WTC11 (cell line): ENCODE measurements around the gene NUDT3. TPM values are rescaled to one million over a fixed set of nuclear protein-coding genes. Genes with fewer than 3 reads are reported as not detected.

ENCODE experiments used
- ATAC-seq: fragments of 200-7000 bp; cut with Tn5 transposase; 2 replicates; pipeline ENCODE4 v1.10.0; 2021; ENCODE audit warnings: mild to moderate bottlenecking, moderate library complexity
- CTCF ChIA-PET: fragments of 300-600 bp; sonication (Branson Sonifier 250); formaldehyde crosslinking; loops from one replicate; lab custom pipeline; 2021; ENCODE audit warnings: antibody characterized with exemption; lab: Charles Lee
- POLR2A ChIA-PET: fragments of 350-600 bp; sonication (Branson Sonifier 250); formaldehyde crosslinking; loops from one replicate; lab custom pipeline; 2021; ENCODE audit warnings: antibody characterized with exemption; lab: Charles Lee
- DNase-seq: peaks from one replicate; pipeline ENCODE4 v3.0.0; 2021; ENCODE audit warnings: low spot score
- H3K27ac Mint-ChIP-seq: 2 replicates; pipeline ENCODE4 v1.8.0; 2021; ENCODE audit warnings: mixed read lengths
- H3K27me3 Mint-ChIP-seq: 2 replicates; pipeline ENCODE4 v1.8.0; 2021; ENCODE audit warnings: low read depth, mild to moderate bottlenecking, moderate library complexity, mixed read lengths
- H3K36me3 Mint-ChIP-seq: 2 replicates; pipeline ENCODE4 v1.8.0; 2021; ENCODE audit warnings: mixed read lengths
- H3K4me1 Mint-ChIP-seq: 2 replicates; pipeline ENCODE4 v1.8.0; 2022; ENCODE audit warnings: mixed read lengths
- H3K4me3 Mint-ChIP-seq: 2 replicates; pipeline ENCODE4 v1.8.0; 2021; ENCODE audit warnings: mild to moderate bottlenecking, moderate library complexity, mixed read lengths
- H3K9me3 Mint-ChIP-seq: 2 replicates; pipeline ENCODE4 v1.8.0; 2021; ENCODE audit warnings: mixed read lengths
- AR ChIP-seq: fragments of 250-450 bp; sonication (Bioruptor Pico); IDR thresholded peaks from 2 replicates; pipeline ENCODE4 v1.9.0; 2021; ENCODE audit warnings: mild to moderate bottlenecking
- ARID4B ChIP-seq: sonication (generic); formaldehyde crosslinking; IDR thresholded peaks from 2 replicates; pipeline ENCODE4 v1.8.0; 2023; ENCODE audit warnings: missing genetic modification reagents, mild to moderate bottlenecking, borderline replicate concordance
- CREB1 ChIP-seq: sonication (generic); formaldehyde crosslinking; IDR thresholded peaks from 2 replicates; pipeline ENCODE4 v1.8.0; 2023; ENCODE audit warnings: mild to moderate bottlenecking, missing genetic modification reagents
- EMX1 ChIP-seq: fragments of 250-450 bp; sonication (Bioruptor Pico); IDR thresholded peaks from 2 replicates; pipeline ENCODE4 v1.8.0; 2021; ENCODE audit warnings: mild to moderate bottlenecking
- GRHL2 ChIP-seq: fragments of 250-450 bp; sonication (Bioruptor Pico); IDR thresholded peaks from 2 replicates; pipeline ENCODE4 v1.8.0; 2022; ENCODE audit warnings: mild to moderate bottlenecking, moderate library complexity; ENCODE audit not compliant: insufficient replicate concordance, severe bottlenecking
- KAT7 ChIP-seq: sonication (generic); formaldehyde crosslinking; IDR thresholded peaks from 2 replicates; pipeline ENCODE4 v1.8.1; 2023; ENCODE audit warnings: missing genetic modification reagents, mild to moderate bottlenecking, borderline replicate concordance
- MAX ChIP-seq: sonication (generic); formaldehyde crosslinking; IDR thresholded peaks from 2 replicates; pipeline ENCODE4 v1.8.0; 2022; ENCODE audit warnings: mild to moderate bottlenecking, missing genetic modification reagents
- NFE2L1 ChIP-seq: sonication (generic); formaldehyde crosslinking; IDR thresholded peaks from 2 replicates; pipeline ENCODE4 v1.8.1; 2023; ENCODE audit warnings: missing genetic modification reagents
- NFYB ChIP-seq: sonication (generic); formaldehyde crosslinking; conservative IDR thresholded peaks from 2 replicates; pipeline ENCODE4 v1.8.0; 2022; ENCODE audit warnings: low read depth, missing genetic modification reagents
- PRRX2 ChIP-seq: fragments of 250-450 bp; sonication (Bioruptor Pico); IDR thresholded peaks from 2 replicates; pipeline ENCODE4 v1.8.0; 2021; ENCODE audit warnings: mild to moderate bottlenecking
- STAT6 ChIP-seq: sonication (generic); formaldehyde crosslinking; conservative IDR thresholded peaks from 2 replicates; pipeline ENCODE4 v1.8.1; 2023; ENCODE audit warnings: mild to moderate bottlenecking, low read depth, missing genetic modification reagents, moderate library complexity
- TEAD4 ChIP-seq: sonication (generic); formaldehyde crosslinking; IDR thresholded peaks from 2 replicates; pipeline ENCODE4 v1.8.0; 2022; ENCODE audit warnings: mild to moderate bottlenecking, missing genetic modification reagents
- ZNF138 ChIP-seq: sonication (generic); formaldehyde crosslinking; conservative IDR thresholded peaks from 2 replicates; pipeline ENCODE4 v1.8.1; 2022; ENCODE audit warnings: mild to moderate bottlenecking, moderate library complexity, missing genetic modification reagents
- ZNF219 ChIP-seq: sonication (generic); formaldehyde crosslinking; IDR thresholded peaks from 2 replicates; pipeline ENCODE4 v1.8.0; 2023; ENCODE audit warnings: missing genetic modification reagents, mild to moderate bottlenecking, borderline replicate concordance
- ZNF232 ChIP-seq: sonication (generic); formaldehyde crosslinking; IDR thresholded peaks from 2 replicates; pipeline ENCODE4 v1.8.0; 2022; ENCODE audit warnings: mild to moderate bottlenecking, missing genetic modification reagents
- ZNF671 ChIP-seq: fragments of 250-450 bp; sonication (Bioruptor Pico); IDR thresholded peaks from 2 replicates; pipeline ENCODE4 v1.8.0; 2021; ENCODE audit warnings: mild to moderate bottlenecking
- ZSCAN18 ChIP-seq: fragments of 250-450 bp; sonication (Bioruptor Pico); IDR thresholded peaks from 2 replicates; pipeline ENCODE4 v2.1.2; 2022; ENCODE audit warnings: mild to moderate bottlenecking, moderate library complexity
- total RNA-seq: library from RNA; stranded (reverse); gene quantifications from 3 replicates; pipeline ENCODE4 v1.2.3, GENCODE V29; 2021
- TF ChIP-seq, protein P1 (sequence below): sonication (generic); formaldehyde crosslinking; IDR thresholded peaks from 2 replicates; pipeline ENCODE4 v1.8.0; 2023; ENCODE audit warnings: missing genetic modification reagents

NUDT3 gene
- total RNA-seq, 1 experiment from 2014 or later, result 30.0 TPM

GRCh38 chr6:34236443-34237315, 155.8 kb downstream of the NUDT3 start, which contains the start of gene HMGA1 (continued):
- TF ChIP-seq STAT6 (CRISPR knock-in tag) (no peak), PRRX2 (0 out of 2 replicates have a peak, but pooled peaks have one; percentile 37), KAT7 (CRISPR knock-in tag) (no peak), CREB1 (CRISPR knock-in tag) (no peak), AR (CRISPR knock-in tag) (no peak), ZNF232 (CRISPR knock-in tag) (peak; percentile 64; the same call in 1 of the 2 replicates), TEAD4 (CRISPR knock-in tag) (no peak), NFYB (CRISPR knock-in tag) (no peak), NFE2L1 (CRISPR knock-in tag) (no peak), ZSCAN18 (CRISPR knock-in tag) (no peak), ZNF138 (no peak), GRHL2 (no peak), ZNF219 (CRISPR knock-in tag) (no peak), MAX (CRISPR knock-in tag) (peak; percentile 43; the same call in 1 of the 2 replicates), ZNF671 (CRISPR knock-in tag) (peak; percentile 67; the same call in 1 of the 2 replicates)
- TF ChIP-seq, protein P1, sequence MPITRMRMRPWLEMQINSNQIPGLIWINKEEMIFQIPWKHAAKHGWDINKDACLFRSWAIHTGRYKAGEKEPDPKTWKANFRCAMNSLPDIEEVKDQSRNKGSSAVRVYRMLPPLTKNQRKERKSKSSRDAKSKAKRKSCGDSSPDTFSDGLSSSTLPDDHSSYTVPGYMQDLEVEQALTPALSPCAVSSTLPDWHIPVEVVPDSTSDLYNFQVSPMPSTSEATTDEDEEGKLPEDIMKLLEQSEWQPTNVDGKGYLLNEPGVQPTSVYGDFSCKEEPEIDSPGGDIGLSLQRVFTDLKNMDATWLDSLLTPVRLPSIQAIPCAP (CRISPR knock-in tag), result no peak; the same call in 1 of the 2 replicates
- TF ChIP-seq, all 79 proteins: peak for 32

DNA sequence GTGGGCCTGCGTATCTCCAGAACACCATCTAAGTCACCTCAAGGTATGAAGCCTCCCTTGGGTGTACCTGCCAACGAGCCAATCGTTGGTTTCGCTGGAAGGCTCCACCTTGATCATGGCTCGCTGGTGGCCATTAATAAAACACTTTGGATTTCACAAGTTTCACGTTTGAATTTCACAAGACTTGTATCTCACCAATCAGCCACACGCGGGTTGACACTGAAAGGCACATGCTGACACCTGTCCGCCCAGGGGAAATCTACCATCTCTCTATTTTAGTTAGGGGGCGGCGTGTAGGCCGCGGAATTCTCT, 156.4 kb downstream of the NUDT3 start:
- ChIA-PET POLR2A (interaction anchor here (1.0 to 2.2 kb wide), 11 partner anchors 9 to 1264 kb away, joined by 3 to 41 read pairs (median 11); partner anchors contain the start of gene SMIM29), CTCF (interaction anchor here (1.0 to 1.7 kb wide), 6 partner anchors 9 to 72 kb away, joined by 3 to 10 read pairs (median 6); partner anchors contain the start of gene SMIM29)
- ATAC-seq, result no peak
- peak; percentile 34 for DNase-seq
- Mint-ChIP-seq H3K27ac (peak overlapping the region; percentile 100), H3K4me1 (peaks cover 49% of the 10 kb centered on the region), H3K9me3 (no peaks in the 10 kb centered on the region), H3K36me3 (peaks cover 27% of the 10 kb centered on the region), H3K27me3 (no peaks in the 10 kb centered on the region), H3K4me3 (peak overlapping the region; percentile 93)
- TF ChIP-seq AR (CRISPR knock-in tag) (peak; percentile 82; the same call in 1 of the 2 replicates), ZNF138 (no peak), TEAD4 (CRISPR knock-in tag) (peak; percentile 35; the same call in 1 of the 2 replicates), ARID4B (CRISPR knock-in tag) (peak; percentile 2; the same call in 1 of the 2 replicates), EMX1 (CRISPR knock-in tag) (0 out of 2 replicates have a peak, but pooled peaks have one; percentile 1)
